HT1080 (cell line): ENCODE results near the gene WDR75. TPM values are rescaled to one million over a fixed set of nuclear protein-coding genes. Genes with fewer than 3 reads are reported as not detected.
"Not testable (repeated sequence)": the region's sequence is repeated elsewhere in the genome, so short reads cannot be mapped to it uniquely, and the experiment has no call there.

ENCODE experiments used
- DNase-seq: peaks from one replicate; pipeline ENCODE4 v3.0.0-alpha.2; 2015; ENCODE audit warnings: low read depth
- polyA plus RNA-seq, 2 experiments: library from polyadenylated mRNA; depleted of rRNA; stranded (reverse); fragments of >200 nt; gene quantifications; 2 replicates each; pipeline ENCODE4 v1.2.3, GENCODE V29; 2015
- total RNA-seq: library from RNA; depleted of rRNA; stranded (reverse); fragments of >200 nt; shearing (Covaris generic); gene quantifications from 2 replicates; pipeline ENCODE4 v1.2.3, GENCODE V29; 2014; rRNA removed

Gene WDR75
- total RNA-seq, result 75.1 and 99.1 TPM in 2 replicates
- 56.3 and 67.4 TPM in 2 replicates for polyA plus RNA-seq (2015; cell fraction: cytosol; rRNA removed)
- 192 and 205 TPM in 2 replicates for polyA plus RNA-seq (2015; cell fraction: nucleus; rRNA removed)

- peak; percentile 90 for DNase-seq
These were observed at the start of gene WDR75 for GRCh38 chr2:189440947-189441708. TSS of gene WDR75 (plus strand) at chr2:189441474. CDS start at chr2:189441493, 19 bp downstream.

DNA sequence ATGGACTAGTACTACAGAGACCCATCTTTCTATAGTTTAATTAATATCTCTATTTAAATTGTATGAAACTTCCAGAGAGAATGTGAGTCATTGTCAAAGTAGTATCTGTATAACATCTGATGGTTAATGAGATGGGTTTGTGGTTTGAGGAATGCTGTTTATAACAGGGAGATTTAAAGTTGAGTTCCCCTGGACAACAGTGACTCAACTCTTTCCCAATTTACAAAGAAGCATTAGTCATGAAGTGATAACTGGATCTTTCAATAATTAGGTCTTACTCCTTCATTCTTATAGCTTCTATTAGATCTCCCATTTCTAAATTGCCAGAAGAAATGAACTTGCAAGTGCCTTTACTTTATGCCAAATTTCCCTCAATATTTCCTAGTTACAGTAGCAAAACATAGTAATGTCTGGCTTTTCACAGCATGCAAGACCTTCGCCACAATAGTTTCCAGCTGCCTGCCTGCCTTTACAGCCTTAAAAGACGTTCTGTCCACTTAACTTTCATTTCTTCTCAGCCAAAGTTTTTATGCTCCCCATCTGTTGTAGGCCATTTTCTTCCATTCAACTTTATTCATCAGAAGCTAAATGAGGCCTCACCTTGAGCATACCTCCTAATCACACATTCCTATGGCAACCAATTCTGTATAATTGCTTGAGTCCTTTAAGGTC is 47.7 kb upstream of the WDR75 start:
- DNase-seq, result peak; percentile 92

DNA sequence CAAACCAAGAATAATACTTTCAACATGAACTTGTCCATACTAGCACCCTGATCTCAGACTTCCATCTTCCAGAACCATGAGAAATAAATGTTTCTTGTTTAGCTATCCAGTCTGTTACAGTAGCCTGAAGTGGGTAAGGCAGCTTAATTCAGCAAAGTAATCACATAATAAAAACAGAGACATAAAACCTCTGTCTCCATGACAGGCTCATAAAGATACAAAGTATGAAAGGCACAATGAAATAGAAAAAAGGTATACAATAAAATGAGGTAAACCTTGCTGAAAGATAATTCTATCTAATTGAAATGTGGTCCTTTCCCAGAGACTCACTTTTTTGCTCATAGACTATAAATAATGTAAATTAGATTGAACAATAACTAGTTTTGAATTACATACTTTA is 46.7 kb upstream of the WDR75 start:
- no peak for DNase-seq

GRCh38 chr2:189402932-189403331 is 38.3 kb upstream of the WDR75 start:
- DNase-seq, result peak; percentile 61

- no peak for DNase-seq
These were observed 34.6 kb upstream of the WDR75 start for GRCh38 chr2:189406586-189407233.

- DNase-seq, result peak; percentile 23
These were observed 33.7 kb upstream of the WDR75 start for GRCh38 chr2:189407281-189408209.

GRCh38 chr2:189408294-189408693 is 33.0 kb upstream of the WDR75 start:
- no peak for DNase-seq

GRCh38 chr2:189409131-189409530 is 32.1 kb upstream of the WDR75 start:
- no peak for DNase-seq

DNA sequence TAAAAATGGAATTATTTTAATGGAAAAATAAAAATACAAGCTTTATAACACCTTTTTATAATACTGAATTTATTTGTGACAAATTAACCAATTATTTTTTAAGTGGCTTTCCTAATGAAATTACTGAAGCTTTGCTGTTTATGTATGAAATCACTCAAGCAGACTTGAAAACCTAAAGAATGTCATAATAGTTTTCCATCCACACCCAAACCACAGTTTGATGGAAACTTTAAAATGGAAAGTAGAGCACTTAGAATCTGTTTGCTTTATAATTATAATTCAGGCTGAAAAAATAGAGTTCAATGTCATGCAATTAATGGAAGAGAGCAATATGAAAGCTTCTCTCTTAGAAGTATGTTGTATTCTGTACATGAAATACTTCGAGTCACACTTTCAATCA is 31.6 kb upstream of the WDR75 start:
- DNase-seq, result no peak

GRCh38 chr2:189411860-189412259 is 29.4 kb upstream of the WDR75 start:
- DNase-seq, result peak; percentile 8

GRCh38 chr2:189412330-189412953 is 28.8 kb upstream of the WDR75 start:
- peak; percentile 28 for DNase-seq

- no peak for DNase-seq
These were observed 28.0 kb upstream of the WDR75 start for GRCh38 chr2:189413249-189413648.

- peak; percentile 85 for DNase-seq
These were observed 19.6 kb upstream of the WDR75 start for GRCh38 chr2:189421644-189422043.

GRCh38 chr2:189424961-189425360 is 16.3 kb upstream of the WDR75 start:
- no peak for DNase-seq

- DNase-seq, result peak; percentile 18
These were observed 15.6 kb upstream of the WDR75 start for GRCh38 chr2:189425676-189426075.

DNA sequence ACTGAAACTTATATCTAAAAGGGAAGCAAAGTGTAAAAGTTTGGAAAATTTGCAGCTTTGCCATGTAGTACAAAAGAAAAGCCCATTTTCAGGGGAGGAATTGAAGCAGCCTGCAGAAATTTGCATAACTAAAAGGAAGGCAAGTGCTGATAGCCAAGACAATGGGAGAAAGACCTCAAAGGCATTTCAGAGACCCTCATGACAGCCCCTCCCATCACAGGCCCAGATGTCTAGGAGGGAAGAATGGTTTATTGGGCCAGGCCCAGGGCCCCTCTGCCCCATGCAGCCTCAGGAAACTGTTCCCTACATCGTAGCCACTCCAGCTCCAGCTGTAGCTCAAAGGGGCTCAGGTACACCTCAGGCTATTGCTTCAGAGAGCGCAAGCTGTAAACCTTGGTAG is 14.4 kb upstream of the WDR75 start:
- DNase-seq, result no peak

- no peak for DNase-seq
These were observed 13.4 kb upstream of the WDR75 start for GRCh38 chr2:189427872-189428271.

- not testable (repeated sequence) for DNase-seq
These were observed 10.8 kb upstream of the WDR75 start for GRCh38 chr2:189430448-189430847.

DNA sequence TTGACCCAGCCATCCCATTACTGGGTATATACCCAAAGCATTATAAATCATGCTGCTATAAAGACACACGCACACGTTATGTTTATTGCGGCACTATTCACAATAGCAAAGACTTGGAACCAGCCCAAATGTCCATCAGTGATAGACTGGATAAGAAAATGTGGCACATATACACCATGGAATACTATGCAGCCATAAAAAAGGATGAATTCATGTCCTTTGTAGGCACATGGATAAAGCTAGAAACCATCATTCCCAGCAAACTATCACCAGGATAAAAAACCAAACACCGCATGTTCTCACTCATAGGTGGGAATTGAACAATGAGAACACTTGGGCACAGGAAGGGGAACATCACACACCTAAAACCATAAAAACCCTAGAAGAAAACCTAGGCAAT is 5.5 kb upstream of the WDR75 start:
- not testable (repeated sequence) for DNase-seq

DNA sequence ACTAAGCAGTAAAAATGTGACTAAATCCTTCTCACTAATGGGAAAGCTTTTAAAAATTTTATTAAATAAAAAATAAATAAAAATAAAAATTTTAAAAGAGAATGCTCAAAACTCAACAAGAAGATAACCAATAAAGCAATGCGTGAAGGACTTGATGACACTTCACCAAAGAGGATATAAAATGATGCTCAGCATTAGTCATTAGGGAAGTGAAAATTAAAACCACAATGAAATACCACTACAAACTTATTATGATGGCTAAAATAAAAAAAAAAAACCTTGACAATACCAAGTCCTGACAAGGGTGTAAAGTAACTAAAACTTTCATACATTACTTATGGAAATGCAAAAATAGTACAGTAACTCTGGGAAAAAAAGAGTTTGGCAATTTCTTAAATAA is 3.3 kb upstream of the WDR75 start:
- DNase-seq, result no peak

GRCh38 chr2:189439342-189439741 is 1.9 kb upstream of the WDR75 start:
- no peak for DNase-seq
